ENCODE results near the gene FBLN2.

GRCh38 chr3:13566453-13566748 is 17.5 kb downstream of the FBLN2 start:
- TF ChIP-seq CTCF (IDR thresholded peaks at IDR 0.05), result no peak
- no peak for TF ChIP-seq EP300 (IDR thresholded peaks at IDR 0.05)

All from gastroesophageal sphincter (tissue), 3 donors.